Erythroblast (primary cell): Measurements from ENCODE around the gene FYB1.

Experiments used
- GATA1 ChIP-seq: IDR thresholded peaks from 2 replicates; pipeline ENCODE4 v1.6.1; 2011; ENCODE audit warnings: low read depth, mild to moderate bottlenecking, control low read depth, low read length, moderate library complexity
- POLR2A ChIP-seq: IDR thresholded peaks from 2 replicates; pipeline ENCODE4 v1.6.1; 2011; ENCODE audit warnings: mild to moderate bottlenecking, low read length

DNA sequence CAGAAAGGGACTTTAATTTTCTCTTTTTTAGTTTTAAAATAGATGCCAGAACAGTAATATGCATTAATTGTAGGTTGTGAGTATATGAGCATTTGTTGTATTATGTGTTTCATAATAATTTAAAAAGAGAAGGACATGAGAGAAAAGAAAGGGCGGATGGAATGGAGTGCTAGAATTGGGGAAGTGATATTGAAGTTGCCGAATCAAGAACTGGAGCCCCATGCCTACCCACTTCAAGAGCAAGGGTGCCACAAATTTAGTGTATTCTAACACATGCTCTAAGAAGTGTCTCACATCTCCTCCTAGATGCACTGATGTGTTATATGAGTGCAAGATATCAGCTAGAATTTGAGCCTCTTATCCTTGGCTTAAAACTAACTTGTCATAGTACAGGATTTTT is 43.6 kb upstream of the FYB1 start:
- TF ChIP-seq GATA1 (no peak), POLR2A (no peak)
